ENCODE results near the gene KIF16B. TPM values are rescaled to one million over a fixed set of nuclear protein-coding genes. Genes with fewer than 3 reads are reported as not detected.
"Not testable (repeated sequence)": the region's sequence is repeated elsewhere in the genome, so short reads cannot be mapped to it uniquely, and the experiment has no call there.

The KIF16B gene
- total RNA-seq, 1 donor from 2014 or later, result 8.1 TPM

DNA sequence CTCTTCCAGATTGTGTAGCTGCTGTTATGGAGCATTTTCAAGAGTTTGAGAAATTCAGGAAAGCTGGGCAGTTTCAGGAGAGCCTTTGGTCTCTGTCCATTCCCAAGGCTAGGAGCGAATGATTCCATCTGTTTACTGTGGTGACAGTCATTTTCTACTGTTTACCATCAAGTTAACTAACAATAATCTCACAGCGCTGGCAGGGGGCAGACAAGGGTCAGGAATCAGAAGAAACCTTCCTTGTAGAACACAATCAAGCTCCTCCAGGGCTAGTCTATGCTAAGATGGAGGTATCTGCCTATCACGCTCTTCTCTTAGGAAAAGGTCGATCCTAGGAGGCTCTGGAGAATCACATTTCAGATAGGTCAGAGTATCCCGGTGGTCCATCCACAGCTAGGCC lies 293.9 kb downstream of the KIF16B start:
- H3K4me1 Mint-ChIP-seq, result no peaks in the 10 kb centered on the region
- no peak overlapping the region for H3K27ac Mint-ChIP-seq
- intact Hi-C loops (cut with micrococcal nuclease), result no loop called here
- no peaks in the 10 kb centered on the region for H3K36me3 Mint-ChIP-seq (ENCODE audit: low read depth)
- no peak overlapping the region for H3K4me3 Mint-ChIP-seq
- DNase-seq, result no peak
- peaks cover 3% of the 10 kb centered on the region for H3K9me3 Mint-ChIP-seq
- H3K27me3 Mint-ChIP-seq, result no peaks in the 10 kb centered on the region

DNA sequence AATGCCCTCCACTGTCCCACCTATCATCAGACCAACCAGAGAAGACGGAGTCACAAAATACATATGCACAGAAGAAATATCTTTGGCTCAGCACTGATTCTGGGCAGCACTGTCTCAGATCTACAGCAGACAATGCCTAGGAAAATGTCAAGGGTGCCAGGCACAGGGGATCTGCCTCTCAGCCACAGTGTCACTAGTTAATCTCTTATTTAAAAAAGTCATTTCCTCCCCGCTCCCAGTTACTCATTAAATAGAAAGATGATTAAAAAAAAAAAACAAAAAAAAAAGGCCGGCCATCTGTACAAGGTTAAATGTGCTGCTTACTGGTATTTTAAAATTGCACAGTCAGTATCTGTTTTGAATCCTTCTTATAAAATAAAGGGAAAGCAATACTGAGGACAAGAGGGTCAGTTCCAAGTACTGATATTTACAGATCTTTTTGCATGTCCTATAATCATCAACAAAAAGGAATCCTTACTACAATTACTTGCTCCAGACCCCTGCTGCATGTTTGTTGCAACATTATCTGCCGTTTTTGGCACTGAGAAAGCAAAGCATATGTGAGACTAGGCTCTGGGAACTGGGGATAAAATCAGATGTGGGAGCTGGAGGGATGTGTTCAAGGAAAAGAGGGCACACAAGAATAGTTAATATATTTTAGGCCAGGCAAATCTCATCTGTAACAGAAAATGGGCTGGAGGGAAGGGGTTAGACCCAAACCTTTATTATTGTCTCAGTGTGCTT lies 299.3 kb downstream of the KIF16B start:
- H3K4me3 Mint-ChIP-seq, result no peak overlapping the region
- intact Hi-C loops (cut with micrococcal nuclease), result no loop called here
- no peak overlapping the region for H3K27ac Mint-ChIP-seq
- H3K4me1 Mint-ChIP-seq, result no peaks in the 10 kb centered on the region
- no peaks in the 10 kb centered on the region for H3K9me3 Mint-ChIP-seq
- DNase-seq, result no peak
- no peaks in the 10 kb centered on the region for H3K27me3 Mint-ChIP-seq
- no peaks in the 10 kb centered on the region for H3K36me3 Mint-ChIP-seq (ENCODE audit: low read depth)

DNA sequence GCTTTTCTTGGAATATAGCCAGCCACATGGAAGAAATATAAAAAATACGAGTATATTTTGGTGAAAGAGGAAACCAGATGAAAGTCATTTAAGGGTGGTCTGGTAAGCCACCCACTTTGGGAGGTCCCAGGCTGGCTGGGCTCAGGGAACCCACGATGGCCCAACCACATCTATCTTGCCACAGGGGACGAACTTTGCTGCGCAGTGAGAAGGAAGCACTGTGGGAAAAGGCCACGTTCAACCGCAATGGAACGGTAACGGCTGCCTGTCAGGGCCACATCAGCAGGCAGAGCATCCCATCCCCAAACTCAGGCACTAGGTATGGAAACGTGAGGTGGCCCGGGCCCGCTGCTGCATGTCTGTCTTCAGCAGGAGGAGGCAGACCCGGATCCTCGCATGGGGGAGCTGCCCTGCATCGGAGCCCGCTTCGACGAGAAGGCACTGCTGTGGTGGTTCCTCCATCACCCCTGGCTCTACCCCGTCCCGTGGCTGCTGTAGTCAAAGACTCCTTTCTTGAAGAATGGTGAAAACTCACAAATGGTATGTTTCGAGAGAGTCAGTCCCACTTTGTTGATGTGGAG lies 300.4 kb downstream of the KIF16B start:
- intact Hi-C loops (cut with micrococcal nuclease), result no loop called here
- DNase-seq, result no peak
- no peak overlapping the region for H3K4me3 Mint-ChIP-seq
- no peaks in the 10 kb centered on the region for H3K36me3 Mint-ChIP-seq (ENCODE audit: low read depth)
- H3K27ac Mint-ChIP-seq, result no peak overlapping the region
- no peaks in the 10 kb centered on the region for H3K4me1 Mint-ChIP-seq
- no peaks in the 10 kb centered on the region for H3K9me3 Mint-ChIP-seq
- no peaks in the 10 kb centered on the region for H3K27me3 Mint-ChIP-seq

DNA sequence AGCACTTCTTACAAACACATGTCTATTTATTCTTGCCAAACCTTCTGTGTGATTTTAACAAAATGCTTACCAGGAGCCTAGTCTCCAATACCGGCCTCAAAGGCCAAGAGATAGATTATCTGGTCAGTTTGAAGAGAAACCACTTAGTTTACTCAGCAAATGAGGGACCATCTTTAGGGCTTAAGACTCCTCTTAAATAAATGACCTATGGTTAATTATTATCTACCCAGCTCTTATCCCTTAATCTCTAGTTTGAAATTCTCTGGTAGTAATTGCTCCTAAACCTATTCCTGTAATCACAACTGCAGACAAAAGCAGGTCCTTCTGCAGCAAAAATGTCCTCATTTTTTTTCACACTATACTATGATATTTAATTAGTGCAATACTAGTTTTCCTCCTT lies 301.8 kb downstream of the KIF16B start:
- Mint-ChIP-seq H3K4me1 (no peaks in the 10 kb centered on the region), H3K4me3 (no peak overlapping the region), H3K27me3 (no peaks in the 10 kb centered on the region), H3K27ac (no peak overlapping the region), H3K9me3 (peaks cover 5% of the 10 kb centered on the region), H3K36me3 (ENCODE audit: low read depth) (no peaks in the 10 kb centered on the region)
- intact Hi-C loops (cut with micrococcal nuclease), result no loop called here
- no peak for DNase-seq

DNA sequence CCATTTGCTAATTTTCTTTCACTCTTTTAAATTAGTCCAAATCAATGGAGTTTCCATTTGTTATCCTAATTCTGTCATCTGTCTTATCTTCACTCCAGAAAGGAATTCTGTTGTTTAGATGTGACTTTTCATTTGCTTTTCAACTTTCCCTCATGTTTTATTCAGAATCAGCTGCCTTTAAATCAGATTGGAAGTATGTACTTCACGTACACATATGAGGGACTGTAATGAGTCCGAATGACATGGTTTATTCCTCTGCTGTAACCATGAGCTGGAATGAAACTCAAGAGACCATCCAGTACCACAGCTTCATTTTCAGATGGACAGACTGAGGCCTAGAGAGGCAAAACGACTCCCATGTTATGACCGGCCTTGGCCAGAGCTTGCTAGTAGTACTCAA lies 302.3 kb downstream of the KIF16B start:
- intact Hi-C loops (cut with micrococcal nuclease), result no loop called here
- Mint-ChIP-seq H3K27me3 (no peaks in the 10 kb centered on the region), H3K4me1 (no peaks in the 10 kb centered on the region), H3K27ac (no peak overlapping the region), H3K36me3 (ENCODE audit: low read depth) (no peaks in the 10 kb centered on the region), H3K4me3 (no peak overlapping the region), H3K9me3 (peaks cover 6% of the 10 kb centered on the region)
- DNase-seq, result no peak

DNA sequence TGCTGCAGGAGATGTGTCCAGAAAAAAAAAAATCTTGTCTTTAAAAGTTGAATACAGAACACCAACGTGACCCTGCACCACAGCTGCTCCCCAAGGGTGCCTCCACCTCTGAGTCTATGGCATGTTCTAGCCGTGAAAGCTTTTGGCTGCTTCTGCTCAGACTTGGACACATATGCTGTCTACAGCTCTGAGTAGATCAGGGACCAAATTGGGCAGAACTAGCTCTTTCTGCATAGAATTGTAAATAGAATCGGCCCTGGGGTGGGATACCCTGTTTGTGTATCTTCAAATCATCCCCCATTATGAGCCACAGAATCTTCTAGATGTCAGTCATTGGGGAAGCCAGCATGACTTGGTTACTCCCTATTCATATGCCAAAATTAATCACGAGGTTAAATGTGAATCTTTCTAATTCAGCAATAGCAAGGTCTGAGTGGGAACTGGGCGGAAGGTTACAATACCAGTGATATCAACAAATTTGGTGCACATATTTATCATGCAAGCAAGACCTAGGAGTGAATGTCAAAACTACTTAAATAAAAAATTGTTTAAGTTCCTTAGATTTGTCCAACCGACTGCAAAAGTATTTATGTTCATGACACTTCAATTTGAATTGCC lies 302.8 kb downstream of the KIF16B start:
- Mint-ChIP-seq H3K4me1 (no peaks in the 10 kb centered on the region), H3K4me3 (no peak overlapping the region), H3K36me3 (ENCODE audit: low read depth) (no peaks in the 10 kb centered on the region), H3K9me3 (peaks cover 12% of the 10 kb centered on the region), H3K27ac (no peak overlapping the region), H3K27me3 (no peaks in the 10 kb centered on the region)
- no peak for DNase-seq
- intact Hi-C loops (cut with micrococcal nuclease), result no loop called here

DNA sequence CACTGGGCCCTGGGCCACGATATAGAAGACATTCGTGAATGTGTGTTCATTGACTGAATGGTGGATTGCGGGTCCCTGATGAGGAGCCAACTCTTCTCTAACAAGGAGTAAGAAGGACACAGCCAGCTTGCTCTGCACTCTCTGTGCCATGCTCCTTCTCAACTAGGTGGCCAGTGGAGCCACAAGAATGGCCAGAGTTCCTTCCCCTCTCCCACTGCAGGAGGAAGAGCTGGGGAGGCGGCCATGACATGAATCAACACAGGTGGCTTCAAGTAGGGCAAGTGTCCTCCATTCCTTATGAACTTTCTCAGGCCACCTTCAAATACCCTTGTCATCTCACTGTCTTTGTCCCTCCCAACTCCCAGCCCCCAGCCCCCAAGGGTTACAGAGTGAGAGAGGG lies 305.7 kb downstream of the KIF16B start:
- peaks cover 2% of the 10 kb centered on the region for H3K4me1 Mint-ChIP-seq
- no peak overlapping the region for H3K4me3 Mint-ChIP-seq
- no peak overlapping the region for H3K27ac Mint-ChIP-seq
- no peaks in the 10 kb centered on the region for H3K27me3 Mint-ChIP-seq
- H3K9me3 Mint-ChIP-seq, result peaks cover 13% of the 10 kb centered on the region
- no peak for DNase-seq
- intact Hi-C loops (cut with micrococcal nuclease), result no loop called here
- H3K36me3 Mint-ChIP-seq (ENCODE audit: low read depth), result no peaks in the 10 kb centered on the region

DNA sequence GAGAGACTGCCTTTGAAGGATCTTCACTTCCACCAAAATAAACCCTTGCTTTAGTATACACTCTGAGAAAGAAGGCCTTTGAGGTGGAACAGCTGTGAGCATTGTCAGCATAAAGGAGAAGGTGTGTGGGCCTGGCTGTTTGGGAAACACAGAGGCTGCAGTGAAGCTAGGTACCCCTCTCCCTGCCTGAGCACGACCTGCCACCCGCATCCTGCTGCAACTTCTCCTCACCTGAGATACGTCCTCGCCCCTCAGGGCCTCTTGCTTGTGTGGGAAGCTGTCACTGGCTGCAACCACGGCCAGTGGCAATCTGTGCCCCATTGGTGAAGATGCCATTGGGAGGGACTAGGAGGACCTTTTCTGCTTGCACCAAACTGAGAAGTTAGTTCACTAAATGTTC lies 307.9 kb downstream of the KIF16B start:
- Mint-ChIP-seq H3K36me3 (ENCODE audit: low read depth) (no peaks in the 10 kb centered on the region), H3K9me3 (peaks cover 13% of the 10 kb centered on the region), H3K4me1 (peaks cover 2% of the 10 kb centered on the region), H3K4me3 (no peak overlapping the region), H3K27me3 (no peaks in the 10 kb centered on the region), H3K27ac (no peak overlapping the region)
- DNase-seq, result no peak
- intact Hi-C loops (cut with micrococcal nuclease), result no loop called here

DNA sequence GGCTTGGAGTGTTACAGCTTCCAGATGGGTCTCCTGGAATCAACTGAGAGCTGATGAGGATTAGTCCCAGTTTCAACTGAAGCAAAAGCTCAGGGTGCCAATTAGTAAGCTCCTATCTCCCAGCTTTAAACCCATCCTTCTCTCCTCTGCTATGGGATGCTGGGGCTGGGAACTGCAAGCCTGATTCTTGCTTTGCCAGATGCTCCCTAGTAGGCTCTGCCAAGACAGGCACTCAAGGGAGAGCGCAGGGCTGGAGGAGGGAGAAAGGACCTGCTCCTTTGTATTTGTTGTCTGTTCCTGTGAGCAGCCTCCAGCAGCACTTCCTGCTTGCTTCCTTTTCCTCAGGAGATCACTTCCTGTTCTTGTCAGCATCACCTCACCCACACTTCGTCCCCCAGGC lies 309.7 kb downstream of the KIF16B start:
- H3K9me3 Mint-ChIP-seq, result peaks cover 13% of the 10 kb centered on the region

DNA sequence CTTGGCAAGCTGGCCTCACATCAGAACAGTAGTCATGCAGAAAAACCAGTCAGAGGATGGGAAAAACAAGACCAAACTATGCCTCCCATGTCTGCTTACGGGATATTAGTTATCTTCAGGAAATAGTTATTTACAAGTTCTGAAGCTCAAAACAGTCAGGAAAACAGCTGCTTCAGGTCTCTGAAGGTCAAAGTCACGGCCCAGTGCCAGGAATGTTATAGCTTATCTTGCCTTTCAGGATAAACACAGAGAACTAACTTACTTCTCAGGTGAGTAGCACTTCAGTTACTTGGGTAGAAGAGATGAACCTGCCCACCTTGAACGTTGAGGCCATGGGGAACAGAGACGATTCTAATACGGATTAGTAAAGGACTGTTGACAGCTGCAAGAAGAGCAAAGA lies 310.7 kb downstream of the KIF16B start:
- Mint-ChIP-seq H3K27ac (no peak overlapping the region), H3K27me3 (no peaks in the 10 kb centered on the region), H3K4me1 (peaks cover 2% of the 10 kb centered on the region), H3K36me3 (ENCODE audit: low read depth) (no peaks in the 10 kb centered on the region), H3K4me3 (no peak overlapping the region), H3K9me3 (peaks cover 13% of the 10 kb centered on the region)
- no peak for DNase-seq
- intact Hi-C loops (cut with micrococcal nuclease), result no loop called here

More for the DNA sequence above, 309.7 kb downstream of the KIF16B start:
- no peak overlapping the region for H3K27ac Mint-ChIP-seq
- DNase-seq, result no peak
- H3K36me3 Mint-ChIP-seq (ENCODE audit: low read depth), result no peaks in the 10 kb centered on the region
- peaks cover 2% of the 10 kb centered on the region for H3K4me1 Mint-ChIP-seq
- no peaks in the 10 kb centered on the region for H3K27me3 Mint-ChIP-seq
- no peak overlapping the region for H3K4me3 Mint-ChIP-seq
- intact Hi-C loops (cut with micrococcal nuclease), result no loop called here

DNA sequence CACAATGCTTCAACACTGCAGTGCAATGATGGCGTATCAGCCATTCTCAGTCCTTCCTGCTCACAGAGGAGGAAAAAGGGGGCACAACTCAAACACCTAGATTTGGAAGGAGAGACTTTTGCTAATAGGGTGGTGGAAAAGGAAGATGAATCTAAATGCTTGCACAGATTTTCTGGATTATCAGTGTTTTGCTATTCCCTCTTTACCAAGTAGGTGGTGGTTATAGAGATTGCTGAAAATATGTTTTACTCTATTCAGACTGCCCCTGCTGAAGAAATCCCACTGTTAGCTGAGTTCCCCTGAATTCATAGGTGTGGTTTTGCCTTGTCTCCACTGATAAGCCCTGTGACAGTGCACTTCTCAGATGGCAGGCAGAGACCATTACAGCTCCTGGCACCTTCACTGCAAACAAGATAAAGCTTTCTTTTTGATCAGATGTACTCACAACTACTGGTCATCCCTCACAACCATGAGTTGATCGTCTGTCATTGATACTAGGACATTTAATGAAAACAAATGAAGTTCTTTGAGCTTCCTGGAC lies 311.4 kb downstream of the KIF16B start:
- H3K27ac Mint-ChIP-seq, result no peak overlapping the region
- H3K4me3 Mint-ChIP-seq, result no peak overlapping the region
- no peaks in the 10 kb centered on the region for H3K27me3 Mint-ChIP-seq
- intact Hi-C loops (cut with micrococcal nuclease), result no loop called here
- H3K9me3 Mint-ChIP-seq, result peaks cover 8% of the 10 kb centered on the region
- peaks cover 2% of the 10 kb centered on the region for H3K4me1 Mint-ChIP-seq
- DNase-seq, result no peak
- H3K36me3 Mint-ChIP-seq (ENCODE audit: low read depth), result no peaks in the 10 kb centered on the region

DNA sequence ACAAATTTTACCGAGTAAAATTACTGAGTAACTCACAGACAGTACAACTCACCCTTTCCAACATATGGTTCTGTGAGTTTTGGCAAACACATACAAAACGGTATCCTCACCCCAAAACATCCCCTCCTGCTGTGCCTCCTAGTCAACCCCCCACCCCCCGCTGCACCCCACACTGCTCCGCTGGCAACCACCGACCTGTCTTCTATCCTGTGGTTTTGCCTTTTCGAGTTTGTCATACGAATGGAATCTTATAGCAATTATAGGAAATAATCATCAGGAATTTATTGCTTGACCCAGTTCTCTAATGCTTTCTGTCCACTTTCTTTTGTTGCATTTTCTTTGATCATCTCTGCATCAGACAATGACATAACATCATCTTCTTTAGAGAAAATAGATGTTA lies 312.3 kb downstream of the KIF16B start:
- intact Hi-C loops (cut with micrococcal nuclease), result no loop called here
- Mint-ChIP-seq H3K4me3 (no peak overlapping the region), H3K27ac (no peak overlapping the region), H3K36me3 (ENCODE audit: low read depth) (no peaks in the 10 kb centered on the region), H3K27me3 (no peaks in the 10 kb centered on the region), H3K4me1 (peaks cover 2% of the 10 kb centered on the region), H3K9me3 (peaks cover 6% of the 10 kb centered on the region)
- DNase-seq, result no peak

DNA sequence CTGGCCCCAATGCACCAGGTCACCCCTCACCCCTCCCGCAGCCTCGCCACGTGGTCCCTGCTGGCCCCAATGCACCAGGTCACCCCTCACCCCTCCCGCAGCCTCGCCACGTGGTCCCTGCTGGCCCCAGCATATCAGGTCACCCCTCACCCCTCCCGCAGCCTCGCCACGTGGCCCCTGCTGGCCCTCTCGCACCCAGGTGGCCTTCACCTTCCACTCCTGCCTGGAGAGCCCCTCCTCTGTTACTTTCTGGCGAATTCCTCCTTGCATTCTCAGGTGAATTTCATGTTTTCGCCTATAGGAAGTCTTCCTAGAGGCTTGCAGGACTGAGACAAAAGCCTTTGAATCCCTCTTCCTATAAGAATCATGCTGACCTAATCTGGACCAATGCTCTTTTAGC lies 313.1 kb downstream of the KIF16B start:
- H3K9me3 Mint-ChIP-seq; DNase-seq; intact Hi-C loops (cut with micrococcal nuclease); H3K4me3 Mint-ChIP-seq; H3K36me3 Mint-ChIP-seq (ENCODE audit: low read depth); H3K27ac Mint-ChIP-seq; H3K4me1 Mint-ChIP-seq; H3K27me3 Mint-ChIP-seq: not testable (repeated sequence)

DNA sequence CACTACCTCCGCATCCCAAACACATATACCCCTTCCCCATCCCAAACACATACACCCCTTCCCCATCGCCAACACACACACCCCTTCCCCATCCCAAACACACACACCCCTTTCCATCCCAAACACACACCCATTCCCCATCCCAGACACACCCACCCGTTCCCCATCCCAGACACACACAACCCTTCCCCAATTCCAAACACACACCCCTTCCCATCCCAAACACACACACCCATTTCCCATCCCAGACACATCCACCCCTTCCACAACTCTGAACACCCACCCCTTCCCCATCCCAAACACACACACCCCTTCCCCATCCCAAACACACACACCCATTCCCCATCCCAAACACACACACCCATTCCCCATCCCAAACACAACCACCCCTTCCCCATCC lies 314.5 kb downstream of the KIF16B start:
- Mint-ChIP-seq H3K9me3 (no peaks in the 10 kb centered on the region), H3K4me3 (no peak overlapping the region), H3K27me3 (no peaks in the 10 kb centered on the region), H3K36me3 (ENCODE audit: low read depth) (no peaks in the 10 kb centered on the region), H3K27ac (no peak overlapping the region), H3K4me1 (peaks cover 2% of the 10 kb centered on the region)
- no peak for DNase-seq
- intact Hi-C loops (cut with micrococcal nuclease), result no loop called here
